Left ventricle myocardium inferior (tissue), 1 donor: ENCODE data around the gene RPA3. TPM values are rescaled to one million over a fixed set of nuclear protein-coding genes. Genes with fewer than 3 reads are reported as not detected.
A peak's percentile ranks its signal among the peaks of the same experiment; 100 is the strongest.

ENCODE experiments used
- DNase-seq: peaks from one replicate; pipeline ENCODE4 v3.0.0-alpha.2; 2020
- H3K27ac ChIP-seq: fragments of 200-600 bp; replicated peaks from 2 replicates; pipeline ENCODE4 v1.8.0; 2021
- H3K27me3 ChIP-seq: fragments of 200-600 bp; 2 replicates; pipeline ENCODE4 v1.8.0; 2021; ENCODE audit warnings: low read depth
- H3K36me3 ChIP-seq: fragments of 200-600 bp; 2 replicates; pipeline ENCODE4 v1.8.0; 2021
- H3K4me1 ChIP-seq: fragments of 200-600 bp; 2 replicates; pipeline ENCODE4 v1.8.0; 2021
- H3K4me3 ChIP-seq: fragments of 200-600 bp; 2 replicates; pipeline ENCODE4 v1.8.0; 2021; ENCODE audit warnings: mild to moderate bottlenecking, moderate library complexity
- H3K9me3 ChIP-seq: fragments of 200-600 bp; replicated peaks from 2 replicates; pipeline ENCODE4 v1.8.0; 2021
- intact Hi-C: fragments of 100-400 bp; cut with micrococcal nuclease; formaldehyde crosslinking; loops from one replicate; pipeline ENCODE4 v1.11.0; 2022
- total RNA-seq: library from RNA; stranded (reverse); fragmentation: NEBNext Ultra II Directional; extraction: Animal tissue kit (Norgen Biotek cat#: 25700); gene quantifications from one replicate; pipeline ENCODE4 v1.2.1, GENCODE V29; 2021
- TF ChIP-seq, protein P1 (sequence below): fragments of 200-600 bp; IDR thresholded peaks from 2 replicates; pipeline ENCODE4 v1.8.0; 2021; ENCODE audit warnings: antibody characterized with exemption, mild to moderate bottlenecking, borderline replicate concordance
- donor health status: DM: no; HTN: yes; CAD: no; lungs with severe emphysema.

Gene RPA3
- total RNA-seq, 1 donor from 2014 or later, result 21.1 TPM

GRCh38 chr7:7701527-7701926 is 16.9 kb downstream of the RPA3 start:
- H3K4me1 ChIP-seq, result peaks cover 89% of the 10 kb centered on the region
- H3K36me3 ChIP-seq, result no peaks in the 10 kb centered on the region
- H3K9me3 ChIP-seq, result no peaks in the 10 kb centered on the region
- TF ChIP-seq, protein P1, sequence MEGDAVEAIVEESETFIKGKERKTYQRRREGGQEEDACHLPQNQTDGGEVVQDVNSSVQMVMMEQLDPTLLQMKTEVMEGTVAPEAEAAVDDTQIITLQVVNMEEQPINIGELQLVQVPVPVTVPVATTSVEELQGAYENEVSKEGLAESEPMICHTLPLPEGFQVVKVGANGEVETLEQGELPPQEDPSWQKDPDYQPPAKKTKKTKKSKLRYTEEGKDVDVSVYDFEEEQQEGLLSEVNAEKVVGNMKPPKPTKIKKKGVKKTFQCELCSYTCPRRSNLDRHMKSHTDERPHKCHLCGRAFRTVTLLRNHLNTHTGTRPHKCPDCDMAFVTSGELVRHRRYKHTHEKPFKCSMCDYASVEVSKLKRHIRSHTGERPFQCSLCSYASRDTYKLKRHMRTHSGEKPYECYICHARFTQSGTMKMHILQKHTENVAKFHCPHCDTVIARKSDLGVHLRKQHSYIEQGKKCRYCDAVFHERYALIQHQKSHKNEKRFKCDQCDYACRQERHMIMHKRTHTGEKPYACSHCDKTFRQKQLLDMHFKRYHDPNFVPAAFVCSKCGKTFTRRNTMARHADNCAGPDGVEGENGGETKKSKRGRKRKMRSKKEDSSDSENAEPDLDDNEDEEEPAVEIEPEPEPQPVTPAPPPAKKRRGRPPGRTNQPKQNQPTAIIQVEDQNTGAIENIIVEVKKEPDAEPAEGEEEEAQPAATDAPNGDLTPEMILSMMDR, result no peak
- DNase-seq, result no peak
- no peaks in the 10 kb centered on the region for H3K27me3 ChIP-seq
- no peak overlapping the region for H3K4me3 ChIP-seq
- peak overlapping the region; percentile 80 for H3K27ac ChIP-seq
- intact Hi-C loops, result no loop called here

DNA sequence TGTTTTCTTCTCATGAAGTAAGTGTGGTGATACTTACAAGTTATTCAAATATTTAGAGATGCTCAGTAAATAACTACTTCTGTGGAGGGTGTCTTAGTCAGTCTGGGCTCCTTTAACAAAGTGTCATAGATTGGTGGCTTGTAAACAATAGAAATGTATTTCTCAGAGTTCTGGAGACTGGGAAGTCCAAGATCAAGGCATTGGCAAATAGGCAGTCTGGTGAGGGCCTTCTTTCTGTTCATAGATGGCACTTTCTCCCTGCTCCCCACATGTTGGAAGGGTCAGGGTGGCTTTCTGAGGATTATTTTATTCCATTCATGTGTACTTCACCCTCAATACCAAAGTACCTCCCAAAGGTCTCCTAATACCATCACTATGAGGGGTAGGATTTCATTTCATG is 18.4 kb downstream of the RPA3 start:
- intact Hi-C loops, result no loop called here

DNA sequence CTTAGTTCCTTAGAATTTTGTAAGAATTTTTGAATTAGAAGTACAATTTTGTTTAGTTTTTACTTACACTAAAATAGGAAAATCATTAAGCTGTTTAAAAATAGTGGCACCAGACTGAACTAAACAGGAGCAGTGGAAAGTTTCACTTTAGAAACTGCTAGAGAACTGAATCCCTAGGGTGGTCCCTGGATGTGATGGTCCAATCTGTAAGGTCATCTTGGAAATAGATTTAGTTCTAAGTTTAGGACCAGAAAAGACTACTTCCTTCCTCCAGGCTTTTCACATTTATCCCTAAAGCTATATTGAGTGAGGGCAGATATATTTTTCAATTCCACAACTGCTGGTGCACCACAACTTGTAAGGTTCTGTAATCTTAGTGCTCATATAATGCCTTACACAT is 19.0 kb downstream of the RPA3 start:
- Histone ChIP-seq H3K4me1 (peaks cover 91% of the 10 kb centered on the region), H3K27ac (peak overlapping the region; percentile 80)
- DNase-seq, result no peak

More for the DNA sequence above, 18.4 kb downstream of the RPA3 start:
- H3K4me1 ChIP-seq, result peaks cover 89% of the 10 kb centered on the region
- TF ChIP-seq, protein P1, result no peak
- peak overlapping the region; percentile 80 for H3K27ac ChIP-seq
- H3K36me3 ChIP-seq, result no peaks in the 10 kb centered on the region
- no peaks in the 10 kb centered on the region for H3K27me3 ChIP-seq
- DNase-seq, result no peak
- H3K9me3 ChIP-seq, result no peaks in the 10 kb centered on the region
- H3K4me3 ChIP-seq, result peak overlapping the region; percentile 27

GRCh38 chr7:7698930-7699329 is 19.5 kb downstream of the RPA3 start:
- intact Hi-C loops, result no loop called here
- Histone ChIP-seq H3K4me1 (peaks cover 95% of the 10 kb centered on the region), H3K27me3 (no peaks in the 10 kb centered on the region), H3K27ac (peak overlapping the region; percentile 80), H3K4me3 (peak overlapping the region; percentile 27), H3K36me3 (no peaks in the 10 kb centered on the region), H3K9me3 (no peaks in the 10 kb centered on the region)
- TF ChIP-seq, protein P1, result no peak
- peak; percentile 20 for DNase-seq

More for the DNA sequence above, 19.0 kb downstream of the RPA3 start:
- intact Hi-C loops, result no loop called here
- Histone ChIP-seq H3K27me3 (no peaks in the 10 kb centered on the region), H3K4me3 (peak overlapping the region; percentile 27), H3K9me3 (no peaks in the 10 kb centered on the region), H3K36me3 (no peaks in the 10 kb centered on the region)
- TF ChIP-seq, protein P1, result no peak

GRCh38 chr7:7696458-7697119 is 21.8 kb downstream of the RPA3 start:
- no peaks in the 10 kb centered on the region for H3K9me3 ChIP-seq
- no peak for DNase-seq
- H3K27me3 ChIP-seq, result no peaks in the 10 kb centered on the region
- H3K4me3 ChIP-seq, result peak overlapping the region; percentile 13
- peaks cover 75% of the 10 kb centered on the region for H3K4me1 ChIP-seq
- H3K36me3 ChIP-seq, result no peaks in the 10 kb centered on the region
- peak overlapping the region; percentile 80 for H3K27ac ChIP-seq
- TF ChIP-seq, protein P1, result no peak
- intact Hi-C loops, result no loop called here
